GM21786 (cell line): Measurements from ENCODE around the gene LRRC52.

Experiments used
- ATAC-seq: cut with Tn5 transposase; IDR thresholded peaks from one replicate; pipeline ENCODE4 v1.9.1; 2021; ENCODE audit not compliant: unreplicated experiment

Gene LRRC52

GRCh38 chr1:165537356-165538109 lies 6.3 kb upstream of the LRRC52 start:
- no peak for ATAC-seq

GRCh38 chr1:165539306-165539705 lies 4.5 kb upstream of the LRRC52 start:
- no peak for ATAC-seq

- ATAC-seq = no peak
Measured at GRCh38 chr1:165539908-165540307, 3.9 kb upstream of the LRRC52 start.

- no peak for ATAC-seq
Measured at GRCh38 chr1:165542015-165542631, 1.7 kb upstream of the LRRC52 start.

- ATAC-seq = no peak
Measured at GRCh38 chr1:165542647-165543046, 1.2 kb upstream of the LRRC52 start.

GRCh38 chr1:165544996-165545395 lies 1.2 kb downstream of the LRRC52 start:
- ATAC-seq = no peak

- ATAC-seq = no peak
Measured at GRCh38 chr1:165545974-165546373, 2.2 kb downstream of the LRRC52 start.

GRCh38 chr1:165549973-165550372 lies 6.2 kb downstream of the LRRC52 start:
- ATAC-seq = no peak

- ATAC-seq = no peak
Measured at GRCh38 chr1:165551469-165551868, 7.7 kb downstream of the LRRC52 start.

- ATAC-seq = no peak
Measured at GRCh38 chr1:165560883-165561656, 17.3 kb downstream of the LRRC52 start.

GRCh38 chr1:165562571-165562970 lies 18.8 kb downstream of the LRRC52 start:
- no peak for ATAC-seq

- ATAC-seq = no peak
Measured at GRCh38 chr1:165563551-165563950, 19.8 kb downstream of the LRRC52 start.

- ATAC-seq = no peak
Measured at GRCh38 chr1:165564561-165564960, 20.8 kb downstream of the LRRC52 start.

- ATAC-seq = no peak
Measured at GRCh38 chr1:165565751-165566490, 22.1 kb downstream of the LRRC52 start.

- no peak for ATAC-seq
Measured at GRCh38 chr1:165570078-165570477, 26.3 kb downstream of the LRRC52 start.

GRCh38 chr1:165573787-165574186 lies 30.0 kb downstream of the LRRC52 start:
- no peak for ATAC-seq

- no peak for ATAC-seq
Measured at GRCh38 chr1:165574295-165574694, 30.5 kb downstream of the LRRC52 start.

GRCh38 chr1:165575468-165576099 lies 31.8 kb downstream of the LRRC52 start:
- ATAC-seq = no peak

GRCh38 chr1:165576536-165576935 lies 32.7 kb downstream of the LRRC52 start:
- ATAC-seq = no peak

GRCh38 chr1:165577707-165578106 lies 33.9 kb downstream of the LRRC52 start:
- no peak for ATAC-seq
